Gastrocnemius medialis (tissue), 4 donors: ENCODE data around the gene ZCWPW1.

Experiments used
- CTCF ChIP-seq, 5 experiments: fragments of 450-650 bp in 3 of 5; fragments of 200-600 bp in 2 of 5; sonication (generic) in 2 of 5; IDR thresholded peaks in 4 of 5; conservative IDR thresholded peaks in 1 of 5; 1 replicate in 4 of 5; 2 replicates in 1 of 5; pipeline ENCODE4 v1.5.1; 2016 to 2019; ENCODE audit warnings: antibody characterized with exemption in 5 of 5, mild to moderate bottlenecking in 3 of 5, moderate library complexity in 3 of 5
- POLR2A ChIP-seq, 2 donors: fragments of 450-650 bp; IDR thresholded peaks; one replicate each; pipeline ENCODE4 v1.6.1; 2017; ENCODE audit warnings: antibody characterized with exemption in 2 of 2, mild to moderate bottlenecking in 2 of 2, moderate library complexity in 2 of 2

DNA sequence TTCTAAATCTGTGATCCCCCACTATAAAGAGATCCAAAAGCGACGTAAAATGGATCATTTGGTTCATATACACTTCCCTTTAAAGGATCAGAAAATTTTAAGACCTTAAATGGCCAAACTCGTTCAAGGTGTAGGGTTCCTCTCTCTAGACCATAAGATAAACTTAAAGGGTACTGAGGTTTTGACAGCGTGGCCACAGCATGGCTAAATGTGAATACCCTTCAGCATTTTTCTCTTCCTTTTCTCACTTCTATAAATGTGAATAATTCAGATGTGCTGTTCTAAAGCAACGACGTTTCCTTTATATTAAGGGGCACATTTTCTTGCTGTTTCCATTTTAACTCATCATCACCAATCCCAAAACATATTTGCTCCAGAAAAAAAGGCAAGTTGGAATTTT, 5.2 kb downstream of the ZCWPW1 start:
- TF ChIP-seq POLR2A (IDR thresholded peaks at IDR 0.05) (no peak), CTCF (IDR thresholded peaks at IDR 0.05 in 4 of 5, conservative IDR thresholded peaks at IDR 0.05 in 1 of 5) (no peak)
